Right atrium auricular region (tissue), 2 donors: ENCODE measurements around the gene AP3B1. TPM values are rescaled to one million over a fixed set of nuclear protein-coding genes. Genes with fewer than 3 reads are reported as not detected.

Source experiments
- DNase-seq: peaks from one replicate; pipeline ENCODE4 v3.0.0-alpha.2; 2019; ENCODE audit warnings: low spot score
- H3K27ac ChIP-seq, 2 donors: fragments of 200-600 bp; sonication (generic); 1 replicate in 1 of 2; 2 replicates in 1 of 2; pipeline ENCODE4 v1.5.1; 2016 to 2019
- H3K27me3 ChIP-seq, 2 donors: fragments of 200-600 bp; sonication (generic); one replicate each; pipeline versions ENCODE4 v1.5.1 to v1.6.0; 2017 to 2019
- H3K36me3 ChIP-seq: fragments of 200-600 bp; sonication (generic); one replicate; pipeline ENCODE4 v1.5.1; 2016
- H3K4me1 ChIP-seq, 2 donors: fragments of 200-600 bp; sonication (generic); one replicate each; pipeline versions ENCODE4 v1.5.1 to v1.6.0; 2017 to 2019
- H3K4me3 ChIP-seq, 2 donors: fragments of 200-600 bp; sonication (generic); 1 replicate in 1 of 2; 2 replicates in 1 of 2; pipeline ENCODE4 v1.5.1; 2017 to 2019; ENCODE audit warnings: mild to moderate bottlenecking in 1 of 2, moderate library complexity in 1 of 2
- H3K9me3 ChIP-seq, 2 donors: fragments of 200-600 bp; sonication (generic); one replicate each; pipeline ENCODE4 v1.5.1; 2019
- CTCF ChIP-seq, 2 donors: fragments of 200-600 bp; sonication (generic); IDR thresholded peaks; one replicate each; pipeline ENCODE4 v1.5.1; 2019; ENCODE audit warnings: antibody characterized with exemption in 2 of 2
- total RNA-seq, 2 donors: library from RNA; depleted of rRNA; stranded (reverse); fragments of >200 nt; gene quantifications; one replicate each; pipeline ENCODE4 v1.1.0, GENCODE V29; 2016

Gene AP3B1
- total RNA-seq, 2 donors from 2014 or later: 22.4 to 25.7 TPM

DNA sequence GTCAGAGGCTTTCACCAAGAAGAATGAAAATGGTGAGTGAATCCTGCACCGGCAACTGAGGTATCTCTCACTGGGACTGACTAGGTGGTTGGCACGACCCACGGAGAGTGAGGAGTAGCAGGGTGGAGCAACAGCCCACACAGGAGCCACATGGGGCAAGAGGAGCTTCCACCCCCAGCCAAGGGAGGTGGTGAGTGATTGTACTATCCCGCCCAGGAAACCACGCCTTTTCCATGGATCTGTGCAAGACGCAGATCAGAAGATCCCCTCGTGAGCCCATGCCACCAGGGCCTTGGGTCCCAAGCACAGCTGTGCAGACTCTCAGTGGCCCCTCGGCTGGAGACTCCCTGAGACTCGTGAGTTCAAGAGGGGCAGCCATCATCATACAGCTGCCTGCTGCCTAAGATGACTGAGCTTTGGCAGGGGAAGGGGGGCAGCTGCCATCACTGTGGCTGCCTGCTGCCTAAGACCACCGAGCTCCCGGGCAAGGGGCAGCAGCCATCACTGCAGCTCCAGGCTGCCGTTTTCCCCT, 229.5 kb downstream of the AP3B1 start:
- no peaks in the 10 kb centered on the region for H3K27me3 ChIP-seq
- H3K36me3 ChIP-seq: no peaks in the 10 kb centered on the region
- H3K4me3 ChIP-seq: no peak overlapping the region
- no peaks in the 10 kb centered on the region for H3K4me1 ChIP-seq
- H3K27ac ChIP-seq: no peak overlapping the region
- no peak for TF ChIP-seq CTCF (IDR thresholded peaks at IDR 0.05)
- peaks cover 0 to 15% of the 10 kb centered on the region in 2 donors for H3K9me3 ChIP-seq
- DNase-seq: no peak

- H3K4me3 ChIP-seq: no peak overlapping the region
- H3K27me3 ChIP-seq: no peaks in the 10 kb centered on the region
- H3K36me3 ChIP-seq: no peaks in the 10 kb centered on the region
- peaks cover 0 to 15% of the 10 kb centered on the region in 2 donors for H3K9me3 ChIP-seq
- H3K4me1 ChIP-seq: no peaks in the 10 kb centered on the region
- no peak for TF ChIP-seq CTCF (IDR thresholded peaks at IDR 0.05)
- DNase-seq: no peak
- H3K27ac ChIP-seq: no peak overlapping the region
Observed at GRCh38 chr5:78063495-78063894, 231.0 kb downstream of the AP3B1 start.

DNA sequence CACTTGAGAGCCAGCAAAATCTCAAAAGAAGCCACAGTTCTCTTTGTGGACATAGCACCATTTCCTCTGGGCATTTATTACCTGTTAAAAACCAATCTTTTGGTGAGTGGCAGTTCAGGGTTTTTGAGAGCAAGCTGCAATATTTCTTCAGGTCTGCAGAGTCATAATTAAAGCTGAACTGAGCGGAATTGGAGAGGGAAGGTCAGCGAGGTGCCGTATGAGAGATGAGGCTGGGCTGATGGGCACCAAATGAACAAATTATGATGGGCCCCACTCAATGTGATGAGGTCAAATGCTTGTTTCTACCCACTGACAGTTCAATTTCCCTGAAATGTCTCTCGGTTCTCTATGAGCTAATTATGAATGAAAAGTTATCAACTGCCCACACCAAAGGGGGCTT, 231.9 kb downstream of the AP3B1 start:
- H3K27ac ChIP-seq: no peak overlapping the region
- no peak overlapping the region for H3K4me3 ChIP-seq
- H3K4me1 ChIP-seq: no peaks in the 10 kb centered on the region
- peaks cover 0 to 9% of the 10 kb centered on the region in 2 donors for H3K9me3 ChIP-seq
- no peak for TF ChIP-seq CTCF (IDR thresholded peaks at IDR 0.05)
- H3K27me3 ChIP-seq: no peaks in the 10 kb centered on the region
- DNase-seq: no peak
- H3K36me3 ChIP-seq: no peaks in the 10 kb centered on the region

DNA sequence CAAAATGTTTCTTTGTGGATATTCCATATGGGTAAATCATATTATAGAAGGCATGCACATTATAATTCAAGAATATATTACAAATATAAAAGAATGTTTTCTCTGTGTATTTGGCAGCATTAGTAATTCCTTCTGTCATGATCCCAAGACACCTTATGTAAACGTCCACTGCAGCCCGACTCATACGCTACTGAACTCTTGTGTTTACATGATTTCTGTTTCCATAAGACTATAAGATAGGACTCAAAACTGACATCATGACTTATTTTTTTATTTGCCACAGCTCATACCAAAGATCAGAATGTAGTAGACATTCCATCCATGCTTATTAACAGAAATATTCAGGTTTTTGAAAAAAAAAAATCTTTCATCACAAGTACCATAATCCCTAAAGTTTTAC, 234.1 kb downstream of the AP3B1 start:
- no peaks in the 10 kb centered on the region for H3K9me3 ChIP-seq
- DNase-seq: no peak
- TF ChIP-seq CTCF (IDR thresholded peaks at IDR 0.05): no peak
- H3K4me1 ChIP-seq: no peaks in the 10 kb centered on the region
- no peak overlapping the region for H3K4me3 ChIP-seq
- H3K27ac ChIP-seq: no peak overlapping the region
- no peaks in the 10 kb centered on the region for H3K27me3 ChIP-seq
- no peaks in the 10 kb centered on the region for H3K36me3 ChIP-seq

- DNase-seq: no peak
- Histone ChIP-seq H3K9me3 (no peaks in the 10 kb centered on the region), H3K27me3 (no peaks in the 10 kb centered on the region), H3K4me3 (no peak overlapping the region), H3K4me1 (no peaks in the 10 kb centered on the region), H3K27ac (no peak overlapping the region), H3K36me3 (no peaks in the 10 kb centered on the region)
- TF ChIP-seq CTCF (IDR thresholded peaks at IDR 0.05): no peak
Observed at GRCh38 chr5:78058625-78059024, 235.9 kb downstream of the AP3B1 start.

DNA sequence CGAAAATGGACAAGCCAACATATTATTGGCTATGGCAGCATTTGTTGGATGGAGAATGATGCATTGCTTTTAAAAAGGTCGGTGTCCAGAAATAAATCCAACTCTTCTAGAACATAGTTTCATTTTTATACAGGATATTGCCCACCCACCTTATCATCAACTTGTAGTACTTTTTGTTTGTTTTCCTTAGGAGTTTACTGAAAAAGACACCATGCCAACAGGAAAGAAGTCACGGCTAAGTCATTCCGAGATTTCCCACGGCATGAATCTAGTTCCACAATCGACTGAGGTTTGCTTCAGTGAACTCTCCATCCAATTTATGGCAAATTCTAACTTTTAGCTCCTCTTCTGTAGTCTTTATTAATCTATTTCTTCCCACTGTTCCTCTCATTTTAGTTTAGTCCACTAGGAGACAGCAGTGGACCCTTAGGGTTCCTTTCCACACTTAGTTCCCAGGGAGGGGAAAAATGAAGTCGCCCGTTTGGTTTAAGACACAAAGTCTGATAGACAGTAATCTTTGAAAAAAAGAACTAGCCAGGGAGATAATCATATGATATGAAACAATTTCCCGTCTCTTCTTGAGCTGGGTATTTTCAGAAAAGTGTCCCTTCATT, 237.5 kb downstream of the AP3B1 start:
- peak overlapping the region in 1 of 2 donors; percentile 17 for H3K27ac ChIP-seq
- no peaks in the 10 kb centered on the region for H3K9me3 ChIP-seq
- no peaks in the 10 kb centered on the region for H3K4me1 ChIP-seq
- no peak for DNase-seq
- H3K36me3 ChIP-seq: no peaks in the 10 kb centered on the region
- no peaks in the 10 kb centered on the region for H3K27me3 ChIP-seq
- H3K4me3 ChIP-seq: no peak overlapping the region
- TF ChIP-seq CTCF (IDR thresholded peaks at IDR 0.05): no peak
